HepG2 (cell line): Measurements from ENCODE around the gene PRAMEF12.

ENCODE experiments used
- GABPB1 ChIP-seq: IDR thresholded peaks from 2 replicates; pipeline ENCODE4 v1.6.1; 2016; ENCODE audit warnings: mild to moderate bottlenecking, missing genetic modification reagents, moderate library complexity, missing compliant biosample characterization
- HOXA5 ChIP-seq: sonication (generic); formaldehyde crosslinking; IDR thresholded peaks from 2 replicates; pipeline ENCODE4 v1.4.0; 2020; ENCODE audit warnings: missing genetic modification reagents
- ZNF792 ChIP-seq: IDR thresholded peaks from 2 replicates; pipeline ENCODE4 v1.6.1; 2016

- TF ChIP-seq HOXA5 (CRISPR knock-in tag), result no peak
- TF ChIP-seq GABPB1 (CRISPR knock-in tag), result no peak
- no peak for TF ChIP-seq ZNF792 (CRISPR knock-in tag)
These were observed 16.6 kb upstream of the PRAMEF12 start for GRCh38 chr1:12756768-12757413.
